CD4-positive, alpha-beta T cell treated with Interleukin-4 for 4 hours (primary cell): Measurements from ENCODE around the gene EPHA2.
"Not testable (repeated sequence)": the region's sequence is repeated elsewhere in the genome, so short reads cannot be mapped to it uniquely, and the experiment has no call there.

ENCODE experiments used
- DNase-seq: peaks from one replicate; pipeline ENCODE4 v3.0.0-alpha.2; 2020

Gene EPHA2

GRCh38 chr1:16183765-16184556, 28.1 kb upstream of the EPHA2 start:
- no peak for DNase-seq

GRCh38 chr1:16183179-16183578, 27.3 kb upstream of the EPHA2 start:
- no peak for DNase-seq

- no peak for DNase-seq
These were observed 26.2 kb upstream of the EPHA2 start for GRCh38 chr1:16181887-16182719.

GRCh38 chr1:16180291-16180824, 24.5 kb upstream of the EPHA2 start:
- DNase-seq, result no peak

GRCh38 chr1:16178596-16179497, 23.0 kb upstream of the EPHA2 start:
- no peak for DNase-seq

- no peak for DNase-seq
These were observed 21.4 kb upstream of the EPHA2 start for GRCh38 chr1:16177306-16177705.

- DNase-seq, result no peak
These were observed 20.8 kb upstream of the EPHA2 start for GRCh38 chr1:16176653-16177052.

- DNase-seq, result no peak
These were observed 20.0 kb upstream of the EPHA2 start for GRCh38 chr1:16175610-16176553.

GRCh38 chr1:16174886-16175598, 19.2 kb upstream of the EPHA2 start:
- no peak for DNase-seq

- DNase-seq, result no peak
These were observed 18.5 kb upstream of the EPHA2 start for GRCh38 chr1:16174261-16174868.

- no peak for DNase-seq
These were observed 17.8 kb upstream of the EPHA2 start for GRCh38 chr1:16173447-16174260.

- DNase-seq, result no peak
These were observed 17.1 kb upstream of the EPHA2 start for GRCh38 chr1:16172964-16173446.

GRCh38 chr1:16172218-16172830, 16.5 kb upstream of the EPHA2 start:
- no peak for DNase-seq

- no peak for DNase-seq
These were observed 15.7 kb upstream of the EPHA2 start for GRCh38 chr1:16171314-16172151.

GRCh38 chr1:16170283-16170673, 14.4 kb upstream of the EPHA2 start:
- DNase-seq, result no peak

- DNase-seq, result peak; percentile 16
These were observed 12.9 kb upstream of the EPHA2 start for GRCh38 chr1:16168622-16169360.

GRCh38 chr1:16168144-16168495, 12.3 kb upstream of the EPHA2 start:
- DNase-seq, result not testable (repeated sequence)
